Thyroid gland (tissue), 4 donors: ENCODE results near the gene LTC4S.

ENCODE experiments used
- POLR2A ChIP-seq, 2 donors: fragments of 450-650 bp; IDR thresholded peaks; one replicate each; pipeline ENCODE4 v1.6.1; 2017; ENCODE audit warnings: antibody characterized with exemption in 2 of 2, mild to moderate bottlenecking in 2 of 2, moderate library complexity in 1 of 2
- TF ChIP-seq, protein P1 (sequence below), 6 experiments: fragments of 200-600 bp in 3 of 6; fragments of 450-650 bp in 3 of 6; sonication (generic) in 3 of 6; IDR thresholded peaks; one replicate each; pipeline ENCODE4 v1.5.1; 2016 to 2019; ENCODE audit warnings: antibody characterized with exemption in 6 of 6, mild to moderate bottlenecking in 2 of 6, inconsistent platforms in 1 of 6, moderate library complexity in 1 of 6

GRCh38 chr5:179762781-179763176, 31.0 kb upstream of the LTC4S start:
- TF ChIP-seq, protein P1, sequence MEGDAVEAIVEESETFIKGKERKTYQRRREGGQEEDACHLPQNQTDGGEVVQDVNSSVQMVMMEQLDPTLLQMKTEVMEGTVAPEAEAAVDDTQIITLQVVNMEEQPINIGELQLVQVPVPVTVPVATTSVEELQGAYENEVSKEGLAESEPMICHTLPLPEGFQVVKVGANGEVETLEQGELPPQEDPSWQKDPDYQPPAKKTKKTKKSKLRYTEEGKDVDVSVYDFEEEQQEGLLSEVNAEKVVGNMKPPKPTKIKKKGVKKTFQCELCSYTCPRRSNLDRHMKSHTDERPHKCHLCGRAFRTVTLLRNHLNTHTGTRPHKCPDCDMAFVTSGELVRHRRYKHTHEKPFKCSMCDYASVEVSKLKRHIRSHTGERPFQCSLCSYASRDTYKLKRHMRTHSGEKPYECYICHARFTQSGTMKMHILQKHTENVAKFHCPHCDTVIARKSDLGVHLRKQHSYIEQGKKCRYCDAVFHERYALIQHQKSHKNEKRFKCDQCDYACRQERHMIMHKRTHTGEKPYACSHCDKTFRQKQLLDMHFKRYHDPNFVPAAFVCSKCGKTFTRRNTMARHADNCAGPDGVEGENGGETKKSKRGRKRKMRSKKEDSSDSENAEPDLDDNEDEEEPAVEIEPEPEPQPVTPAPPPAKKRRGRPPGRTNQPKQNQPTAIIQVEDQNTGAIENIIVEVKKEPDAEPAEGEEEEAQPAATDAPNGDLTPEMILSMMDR (IDR thresholded peaks at IDR 0.05) = no peak
- TF ChIP-seq POLR2A (IDR thresholded peaks at IDR 0.05) = no peak
